AG09319 (cell line): Measurements from ENCODE around the gene HBG1.

Source experiments
- DNase-seq: peaks from one replicate; pipeline ENCODE4 v3.0.0-alpha.2; 2010; ENCODE audit warnings: low read depth; ENCODE audit errors: extremely low read depth
- TF ChIP-seq, protein P1 (sequence below): IDR thresholded peaks from 2 replicates; pipeline ENCODE4 v1.5.1; 2011; ENCODE audit warnings: low read depth, mild to moderate bottlenecking, inconsistent platforms, low read length, moderate library complexity

Gene HBG1

DNA sequence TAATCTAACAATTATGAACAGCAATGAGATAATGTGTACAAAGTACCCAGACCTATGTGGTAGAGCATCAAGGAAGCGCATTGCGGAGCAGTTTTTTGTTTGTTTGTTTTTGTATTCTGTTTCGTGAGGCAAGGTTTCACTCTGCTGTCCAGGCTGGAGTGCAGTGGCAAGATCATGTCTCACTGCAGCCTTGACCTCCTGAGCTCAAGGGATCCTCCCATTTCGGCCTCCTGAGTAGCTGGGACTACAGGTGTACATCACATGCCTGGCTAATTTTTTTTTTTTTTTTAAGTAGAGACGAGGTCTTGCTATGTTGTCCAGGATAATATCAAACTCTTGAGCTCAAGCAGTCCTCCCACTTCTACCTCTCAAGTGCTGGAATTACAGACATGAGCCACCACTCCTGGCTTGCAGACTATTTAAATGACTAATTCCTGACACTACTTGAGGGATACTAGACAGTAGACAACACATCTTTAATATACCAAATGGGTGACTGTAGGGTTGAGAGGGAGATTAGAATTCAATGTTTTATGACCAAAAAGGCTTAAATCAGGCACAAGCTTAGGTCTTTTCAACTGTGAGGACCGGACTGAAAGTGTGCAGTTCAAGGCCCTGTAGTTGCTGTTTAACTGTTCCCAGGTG, 39.4 kb upstream of the HBG1 start:
- TF ChIP-seq, protein P1, sequence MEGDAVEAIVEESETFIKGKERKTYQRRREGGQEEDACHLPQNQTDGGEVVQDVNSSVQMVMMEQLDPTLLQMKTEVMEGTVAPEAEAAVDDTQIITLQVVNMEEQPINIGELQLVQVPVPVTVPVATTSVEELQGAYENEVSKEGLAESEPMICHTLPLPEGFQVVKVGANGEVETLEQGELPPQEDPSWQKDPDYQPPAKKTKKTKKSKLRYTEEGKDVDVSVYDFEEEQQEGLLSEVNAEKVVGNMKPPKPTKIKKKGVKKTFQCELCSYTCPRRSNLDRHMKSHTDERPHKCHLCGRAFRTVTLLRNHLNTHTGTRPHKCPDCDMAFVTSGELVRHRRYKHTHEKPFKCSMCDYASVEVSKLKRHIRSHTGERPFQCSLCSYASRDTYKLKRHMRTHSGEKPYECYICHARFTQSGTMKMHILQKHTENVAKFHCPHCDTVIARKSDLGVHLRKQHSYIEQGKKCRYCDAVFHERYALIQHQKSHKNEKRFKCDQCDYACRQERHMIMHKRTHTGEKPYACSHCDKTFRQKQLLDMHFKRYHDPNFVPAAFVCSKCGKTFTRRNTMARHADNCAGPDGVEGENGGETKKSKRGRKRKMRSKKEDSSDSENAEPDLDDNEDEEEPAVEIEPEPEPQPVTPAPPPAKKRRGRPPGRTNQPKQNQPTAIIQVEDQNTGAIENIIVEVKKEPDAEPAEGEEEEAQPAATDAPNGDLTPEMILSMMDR = no peak
- DNase-seq = no peak

DNA sequence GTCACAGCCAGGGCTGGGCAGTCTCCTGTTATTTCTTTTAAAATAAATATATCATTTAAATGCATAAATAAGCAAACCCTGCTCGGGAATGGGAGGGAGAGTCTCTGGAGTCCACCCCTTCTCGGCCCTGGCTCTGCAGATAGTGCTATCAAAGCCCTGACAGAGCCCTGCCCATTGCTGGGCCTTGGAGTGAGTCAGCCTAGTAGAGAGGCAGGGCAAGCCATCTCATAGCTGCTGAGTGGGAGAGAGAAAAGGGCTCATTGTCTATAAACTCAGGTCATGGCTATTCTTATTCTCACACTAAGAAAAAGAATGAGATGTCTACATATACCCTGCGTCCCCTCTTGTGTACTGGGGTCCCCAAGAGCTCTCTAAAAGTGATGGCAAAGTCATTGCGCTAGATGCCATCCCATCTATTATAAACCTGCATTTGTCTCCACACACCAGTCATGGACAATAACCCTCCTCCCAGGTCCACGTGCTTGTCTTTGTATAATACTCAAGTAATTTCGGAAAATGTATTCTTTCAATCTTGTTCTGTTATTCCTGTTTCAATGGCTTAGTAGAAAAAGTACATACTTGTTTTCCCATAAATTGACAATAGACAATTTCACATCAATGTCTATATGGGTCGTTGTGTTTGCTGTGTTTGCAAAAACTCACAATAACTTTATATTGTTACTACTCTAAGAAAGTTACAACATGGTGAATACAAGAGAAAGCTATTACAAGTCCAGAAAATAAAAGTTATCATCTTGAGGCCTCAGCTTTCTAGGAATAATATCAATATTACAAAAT, 38.6 kb upstream of the HBG1 start:
- TF ChIP-seq, protein P1 = no peak

DNA sequence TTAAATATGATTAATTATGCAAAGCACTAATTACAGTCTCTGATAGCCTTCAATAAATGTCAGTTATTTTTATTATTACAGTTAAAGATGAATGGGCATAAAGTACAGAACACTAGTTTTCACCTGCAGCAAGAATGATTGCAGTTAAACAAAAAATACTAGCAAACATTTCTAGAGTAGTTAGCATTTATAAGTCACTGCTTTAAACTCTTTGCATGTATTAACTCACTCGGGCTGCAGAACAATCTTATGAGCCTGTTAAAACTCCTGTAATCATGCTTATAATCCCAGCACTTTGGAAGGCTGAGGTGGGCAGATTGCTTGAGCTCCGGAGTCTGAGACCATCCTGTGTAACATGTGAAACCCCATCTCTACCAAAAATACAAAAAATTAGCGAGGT, 37.2 kb upstream of the HBG1 start:
- TF ChIP-seq, protein P1 = no peak
- DNase-seq = no peak

More for the DNA sequence above, 38.6 kb upstream of the HBG1 start:
- DNase-seq = no peak

DNA sequence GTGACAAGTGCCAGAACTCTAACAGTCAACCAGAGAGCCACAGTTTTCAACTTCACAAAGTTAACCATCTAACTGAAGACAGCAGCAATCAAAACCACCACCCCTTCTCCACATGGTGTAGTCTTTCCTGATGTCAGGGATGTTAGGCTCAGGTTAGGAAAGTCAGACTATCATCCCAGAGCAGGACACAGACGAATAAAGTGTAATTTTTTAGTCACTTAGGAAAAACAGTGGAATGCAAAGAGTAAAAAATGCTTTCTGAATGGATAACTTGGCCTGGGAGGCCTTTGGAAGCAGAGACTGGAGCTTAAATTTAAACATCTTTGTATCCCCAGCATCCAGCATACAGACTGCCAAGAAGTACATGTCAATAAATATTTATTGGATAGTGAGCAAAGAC, 36.7 kb upstream of the HBG1 start:
- no peak for DNase-seq
- TF ChIP-seq, protein P1 = no peak

DNA sequence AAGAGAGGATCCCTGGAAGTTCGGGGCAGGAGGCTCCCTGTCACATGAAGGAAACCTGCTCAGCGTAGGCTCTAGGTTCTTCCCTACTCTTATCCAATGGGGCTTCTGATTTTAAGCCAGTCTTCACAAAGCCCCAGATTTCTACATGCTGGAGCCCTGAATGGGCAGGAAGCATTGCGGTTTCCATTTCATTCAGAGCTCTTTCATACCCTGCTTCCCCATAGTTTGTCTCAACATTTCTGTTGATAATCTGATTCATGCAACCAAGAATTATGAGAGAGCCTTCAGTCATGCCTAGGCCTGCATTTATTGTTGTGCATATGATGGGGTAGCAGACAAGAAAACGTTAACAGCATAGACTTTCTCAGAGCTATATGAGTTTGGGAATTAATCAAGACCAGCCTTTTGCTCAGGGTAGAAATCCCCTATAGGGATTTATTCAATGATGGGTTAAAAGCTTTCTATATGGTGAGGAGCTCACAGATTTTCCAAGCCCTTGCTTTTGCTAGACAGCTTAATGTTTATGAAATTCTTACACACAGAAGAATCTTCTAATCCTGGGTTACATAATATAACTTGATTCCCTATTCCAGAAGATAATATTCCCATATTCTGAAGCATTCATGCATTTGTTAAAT, 36.2 kb upstream of the HBG1 start:
- DNase-seq = no peak
- TF ChIP-seq, protein P1 = no peak

DNA sequence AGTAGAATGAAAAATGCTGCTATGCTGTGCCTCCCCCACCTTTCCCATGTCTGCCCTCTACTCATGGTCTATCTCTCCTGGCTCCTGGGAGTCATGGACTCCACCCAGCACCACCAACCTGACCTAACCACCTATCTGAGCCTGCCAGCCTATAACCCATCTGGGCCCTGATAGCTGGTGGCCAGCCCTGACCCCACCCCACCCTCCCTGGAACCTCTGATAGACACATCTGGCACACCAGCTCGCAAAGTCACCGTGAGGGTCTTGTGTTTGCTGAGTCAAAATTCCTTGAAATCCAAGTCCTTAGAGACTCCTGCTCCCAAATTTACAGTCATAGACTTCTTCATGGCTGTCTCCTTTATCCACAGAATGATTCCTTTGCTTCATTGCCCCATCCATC, 35.0 kb upstream of the HBG1 start:
- TF ChIP-seq, protein P1 = no peak

DNA sequence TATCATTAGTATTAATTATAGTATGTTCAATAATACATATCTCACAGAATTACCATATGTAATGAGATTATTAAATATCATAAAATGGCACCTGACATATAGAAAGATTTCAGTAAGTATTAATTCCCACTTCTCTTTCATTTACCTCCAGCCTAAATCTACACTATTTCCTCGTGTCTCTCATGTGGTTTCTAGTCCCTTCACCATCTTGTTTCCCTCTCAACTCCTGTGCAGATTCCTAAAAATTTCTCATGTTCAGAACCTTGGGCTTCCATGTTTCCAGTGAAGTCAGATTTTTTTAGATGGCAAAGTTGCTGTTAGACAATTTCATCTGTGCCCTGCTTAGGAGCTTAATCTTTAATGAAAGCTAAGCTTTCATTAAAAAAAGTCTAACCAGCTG, 34.2 kb upstream of the HBG1 start:
- TF ChIP-seq, protein P1 = no peak
- no peak for DNase-seq

More for the DNA sequence above, 35.0 kb upstream of the HBG1 start:
- DNase-seq = no peak
